Breast epithelium (tissue), 4 donors: ENCODE data around the gene ARHGAP26. TPM values are rescaled to one million over a fixed set of nuclear protein-coding genes. Genes with fewer than 3 reads are reported as not detected.

Experiments used
- DNase-seq, 2 donors: peaks; one replicate each; pipeline ENCODE4 v3.0.0-alpha.2; 2019; ENCODE audit warnings: low spot score in 2 of 2
- H3K27ac ChIP-seq, 2 donors: fragments of 200-600 bp; sonication (generic) in 1 of 2; one replicate each; pipeline ENCODE4 v1.5.1; 2016 to 2019; ENCODE audit warnings: mild to moderate bottlenecking in 1 of 2
- H3K27me3 ChIP-seq, 2 donors: fragments of 200-600 bp; sonication (generic) in 1 of 2; one replicate each; pipeline versions ENCODE4 v1.5.1 to v1.6.0; 2017 to 2019; ENCODE audit warnings: control low read depth in 1 of 2, mild to moderate bottlenecking in 1 of 2
- H3K36me3 ChIP-seq: fragments of 200-600 bp; one replicate; pipeline ENCODE4 v1.5.1; 2019
- H3K4me1 ChIP-seq, 2 donors: fragments of 200-600 bp; sonication (generic); one replicate each; pipeline ENCODE4 v1.5.1; 2016 to 2019; ENCODE audit warnings: control low read depth in 1 of 2
- H3K4me3 ChIP-seq, 3 donors: fragments of 200-600 bp; sonication (generic); 1 replicate in 2 of 3; 2 replicates in 1 of 3; pipeline ENCODE4 v1.5.1; 2016 to 2019; ENCODE audit warnings: mild to moderate bottlenecking in 3 of 3, moderate library complexity in 2 of 3
- H3K9me3 ChIP-seq, 2 donors: fragments of 200-600 bp; sonication (generic) in 1 of 2; one replicate each; pipeline ENCODE4 v1.5.1; 2016 to 2019; ENCODE audit warnings: control low read depth in 1 of 2
- CTCF ChIP-seq, 3 donors: fragments of 450-650 bp; IDR thresholded peaks; one replicate each; pipeline ENCODE4 v1.5.1; 2016 to 2017; ENCODE audit warnings: antibody characterized with exemption in 3 of 3, mild to moderate bottlenecking in 3 of 3, moderate library complexity in 3 of 3
- POLR2A ChIP-seq: fragments of 450-650 bp; IDR thresholded peaks from one replicate; pipeline ENCODE4 v1.6.1; 2016; ENCODE audit warnings: antibody characterized with exemption, mild to moderate bottlenecking, moderate library complexity
- POLR2AphosphoS5 ChIP-seq, 3 donors: sonication (generic); formaldehyde crosslinking; IDR thresholded peaks; one replicate each; pipeline ENCODE4 v1.6.1; 2017; ENCODE audit warnings: antibody characterized with exemption in 3 of 3
- intact Hi-C: fragments of 100-400 bp; cut with DNase I; formaldehyde crosslinking; loops from one replicate; pipeline ENCODE4 v1.15.1; 2023; ENCODE audit warnings: low total_unique reads
- total RNA-seq, 3 donors: library from RNA; depleted of rRNA; stranded (reverse); fragments of >200 nt; gene quantifications; one replicate each; pipeline ENCODE4 v1.1.0, GENCODE V29; 2016

The ARHGAP26 gene
- total RNA-seq, 3 donors from 2014 or later: 33.1 to 89.0 (median 56.4) TPM

- Histone ChIP-seq H3K4me3 (no peak overlapping the region), H3K36me3 (no peaks in the 10 kb centered on the region), H3K4me1 (no peaks in the 10 kb centered on the region), H3K9me3 (peaks cover 0 to under 1% of the 10 kb centered on the region in 2 donors), H3K27me3 (no peaks in the 10 kb centered on the region), H3K27ac (no peak overlapping the region)
- no peak for DNase-seq
- TF ChIP-seq CTCF (IDR thresholded peaks at IDR 0.05) (no peak), POLR2A (no peak), POLR2AphosphoS5 (IDR thresholded peaks at IDR 0.05) (no peak)
- intact Hi-C loops: no loop called here
Observed at GRCh38 chr5:143261748-143262392, 491.7 kb downstream of the ARHGAP26 start.

- Histone ChIP-seq H3K36me3 (no peaks in the 10 kb centered on the region), H3K9me3 (peaks cover 0 to 7% of the 10 kb centered on the region in 2 donors), H3K4me3 (no peak overlapping the region), H3K4me1 (no peaks in the 10 kb centered on the region), H3K27me3 (no peaks in the 10 kb centered on the region), H3K27ac (no peak overlapping the region)
- no peak for TF ChIP-seq POLR2A
- DNase-seq: no peak
- intact Hi-C loops: no loop called here
Observed at GRCh38 chr5:143262393-143263174, 492.4 kb downstream of the ARHGAP26 start.

GRCh38 chr5:143263272-143263810 lies 493.2 kb downstream of the ARHGAP26 start:
- Histone ChIP-seq H3K9me3 (peaks cover 0 to 14% of the 10 kb centered on the region in 2 donors), H3K4me1 (no peaks in the 10 kb centered on the region), H3K36me3 (no peaks in the 10 kb centered on the region), H3K4me3 (no peak overlapping the region), H3K27ac (no peak overlapping the region), H3K27me3 (no peaks in the 10 kb centered on the region)
- DNase-seq: no peak
- TF ChIP-seq CTCF (IDR thresholded peaks at IDR 0.05) (no peak), POLR2A (no peak), POLR2AphosphoS5 (IDR thresholded peaks at IDR 0.05) (no peak)
- intact Hi-C loops: no loop called here

- H3K36me3 ChIP-seq: no peaks in the 10 kb centered on the region
- H3K27me3 ChIP-seq: no peaks in the 10 kb centered on the region
- H3K27ac ChIP-seq: no peak overlapping the region
- H3K4me1 ChIP-seq: no peaks in the 10 kb centered on the region
- TF ChIP-seq POLR2AphosphoS5 (IDR thresholded peaks at IDR 0.05) (no peak), CTCF (IDR thresholded peaks at IDR 0.05) (no peak), POLR2A (no peak)
- no peak for DNase-seq
- peaks cover 4 to 29% of the 10 kb centered on the region in 2 donors for H3K9me3 ChIP-seq
- no peak overlapping the region for H3K4me3 ChIP-seq
- intact Hi-C loops: no loop called here
Observed at GRCh38 chr5:143265995-143266394, 495.8 kb downstream of the ARHGAP26 start.

- Histone ChIP-seq H3K27ac (no peak overlapping the region), H3K27me3 (no peaks in the 10 kb centered on the region), H3K4me3 (no peak overlapping the region), H3K9me3 (peaks cover 4 to 29% of the 10 kb centered on the region in 2 donors), H3K4me1 (no peaks in the 10 kb centered on the region), H3K36me3 (no peaks in the 10 kb centered on the region)
- TF ChIP-seq POLR2A (no peak), POLR2AphosphoS5 (IDR thresholded peaks at IDR 0.05) (no peak), CTCF (IDR thresholded peaks at IDR 0.05) (no peak)
- intact Hi-C loops: no loop called here
- DNase-seq: no peak
Observed at GRCh38 chr5:143267186-143267585, 497.0 kb downstream of the ARHGAP26 start.
